NCI-H748 (cell line): ENCODE measurements around the gene VWA3B.
A peak's percentile ranks its signal among the peaks of the same experiment; 100 is the strongest.

ENCODE experiments used
- DNase-seq: peaks from one replicate; lab custom pipeline; 2025; ENCODE audit not compliant: unreplicated experiment; lab: John Stamatoyannopoulos, UW

VWA3B gene

DNA sequence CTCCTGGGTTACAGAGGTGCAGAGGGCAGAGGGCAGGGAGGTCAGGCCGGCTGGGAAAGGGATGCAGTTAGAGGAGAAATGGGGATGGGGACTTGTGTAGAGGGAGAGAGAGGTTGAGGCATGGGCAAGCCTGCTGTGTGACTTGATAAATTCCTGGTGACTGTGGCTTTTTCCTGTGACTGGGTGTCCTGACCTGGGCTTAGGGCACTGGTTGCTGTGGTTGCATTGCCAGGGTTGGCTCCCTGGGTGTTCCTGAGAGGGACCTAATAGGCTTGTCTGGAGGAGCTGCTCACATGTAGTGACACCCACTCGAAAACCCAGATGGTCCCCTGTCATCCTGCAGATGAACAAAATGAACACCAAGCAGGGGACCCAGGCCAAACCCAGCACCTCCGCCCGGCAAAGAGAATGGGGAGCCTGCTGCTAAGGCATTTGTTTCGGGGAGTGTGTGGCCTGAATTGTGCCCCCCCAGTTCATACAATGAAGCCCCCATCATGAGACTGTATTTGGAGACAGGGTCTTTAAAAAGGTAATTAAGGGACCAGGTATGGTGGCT lies 78.6 kb downstream of the VWA3B start:
- DNase-seq, result no peak

DNA sequence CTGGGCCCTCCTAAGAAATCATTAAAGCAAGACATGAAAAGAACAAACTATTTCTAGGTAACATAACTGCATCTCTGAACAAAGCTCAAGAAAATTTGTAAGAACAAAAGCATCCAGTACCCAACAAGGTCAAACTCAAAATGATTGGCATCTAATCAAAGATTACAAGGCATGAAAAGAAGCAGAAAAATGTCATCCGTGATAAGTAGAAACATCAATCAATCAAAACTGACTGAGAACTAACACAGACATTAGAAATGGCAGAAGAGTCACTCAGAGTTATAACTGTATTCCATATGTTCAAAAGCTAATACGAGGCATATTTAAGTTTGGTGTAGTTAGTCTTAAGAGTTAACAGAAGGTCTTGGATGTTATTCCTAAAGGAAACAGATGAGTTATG lies 80.9 kb downstream of the VWA3B start:
- DNase-seq, result no peak

- DNase-seq, result no peak
Measured at GRCh38 chr2:98170076-98170475, 83.1 kb downstream of the VWA3B start.

DNA sequence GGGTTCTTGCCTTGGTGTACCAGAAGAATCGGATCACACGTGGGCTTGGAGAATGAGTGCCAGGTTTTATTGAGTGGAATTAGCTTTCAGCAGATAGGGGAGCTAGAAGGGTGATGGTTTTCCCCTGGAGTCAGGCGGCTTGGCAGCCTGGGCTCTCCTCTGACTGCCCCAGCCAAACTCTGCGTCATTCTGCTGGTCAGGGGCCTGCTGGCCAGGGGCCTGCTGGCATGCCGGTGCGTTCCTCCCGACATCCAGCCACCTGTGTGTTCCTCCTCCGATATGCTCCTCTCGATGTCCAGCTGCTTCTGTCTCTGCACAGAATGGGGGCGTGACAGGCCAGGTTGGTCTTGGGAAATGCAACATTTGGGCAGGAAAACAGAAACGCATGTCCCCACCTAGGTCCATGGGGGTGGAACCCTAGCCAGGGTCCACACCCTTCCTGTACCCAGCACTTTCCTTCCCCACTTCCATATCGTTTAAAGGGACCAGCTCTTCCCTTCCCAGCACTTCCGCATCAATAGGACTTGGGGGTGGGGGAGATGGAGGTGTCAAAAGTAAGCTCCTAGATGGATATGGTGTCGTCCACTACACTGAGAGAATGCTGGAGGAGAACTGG lies 85.3 kb downstream of the VWA3B start:
- DNase-seq, result no peak

DNA sequence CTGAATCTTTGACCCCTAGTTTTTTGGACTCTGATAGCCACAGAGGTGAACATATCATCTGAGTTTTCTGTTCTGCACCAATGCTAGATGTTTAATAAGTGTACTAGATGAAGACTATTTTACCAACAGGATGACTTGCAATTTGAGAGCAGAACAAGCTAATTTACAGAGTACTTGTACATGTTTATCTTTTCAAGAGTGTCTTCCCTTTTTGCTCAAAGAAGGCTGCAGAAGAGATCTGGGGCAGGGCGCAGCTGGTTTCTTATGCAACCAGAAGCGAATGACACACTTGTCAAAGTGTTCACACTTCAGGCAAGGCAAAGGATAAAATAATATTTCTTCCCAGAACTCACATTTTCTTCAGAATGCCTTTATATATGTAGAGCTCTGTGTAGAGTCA lies 86.0 kb downstream of the VWA3B start:
- no peak for DNase-seq

GRCh38 chr2:98175811-98176210 lies 88.8 kb downstream of the VWA3B start:
- peak; percentile 45 for DNase-seq

DNA sequence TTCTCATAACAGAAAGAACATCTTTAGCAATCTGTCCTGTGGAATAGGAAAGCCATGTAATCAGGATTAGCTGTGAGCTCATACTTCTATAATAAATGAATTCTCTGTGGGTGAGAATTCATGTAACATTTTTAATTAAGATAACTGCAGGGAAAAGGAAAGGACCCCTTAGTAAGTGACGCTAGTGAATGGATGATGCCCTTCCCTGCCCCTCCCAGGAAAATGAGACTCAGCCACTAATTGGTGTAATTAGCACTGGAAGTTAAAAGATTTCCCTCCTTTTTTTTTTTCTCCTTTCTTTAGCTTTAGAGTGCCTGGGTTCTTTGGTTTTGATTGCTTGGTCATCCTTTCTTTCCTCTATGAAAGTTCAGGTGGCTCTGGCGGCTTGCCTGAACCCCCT lies 90.3 kb downstream of the VWA3B start:
- DNase-seq, result peak; percentile 13

- DNase-seq, result no peak
Measured at GRCh38 chr2:98177986-98178385, 91.0 kb downstream of the VWA3B start.

DNA sequence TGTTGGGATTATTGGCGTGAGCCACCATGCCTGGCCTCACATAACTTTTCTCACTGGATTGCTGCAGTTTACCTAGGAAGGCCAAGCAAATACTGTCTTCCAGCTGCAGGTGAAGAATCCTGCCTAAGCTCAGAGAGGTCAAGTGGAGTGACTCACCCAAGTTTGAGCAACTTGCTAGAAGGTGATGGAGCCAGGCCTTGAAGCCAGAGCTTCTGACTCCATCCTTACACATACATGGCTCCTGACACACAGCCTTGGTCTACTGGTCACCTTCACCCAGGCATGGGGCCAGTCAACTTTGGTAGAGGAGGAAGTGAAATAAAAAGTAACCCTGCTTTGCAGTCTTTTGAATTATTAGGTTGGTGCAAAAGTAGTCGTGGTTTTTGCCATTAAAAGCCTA lies 93.5 kb downstream of the VWA3B start:
- no peak for DNase-seq

GRCh38 chr2:98181346-98181745 lies 94.4 kb downstream of the VWA3B start:
- DNase-seq, result no peak

- DNase-seq, result no peak
Measured at GRCh38 chr2:98185801-98186200, 98.8 kb downstream of the VWA3B start.

DNA sequence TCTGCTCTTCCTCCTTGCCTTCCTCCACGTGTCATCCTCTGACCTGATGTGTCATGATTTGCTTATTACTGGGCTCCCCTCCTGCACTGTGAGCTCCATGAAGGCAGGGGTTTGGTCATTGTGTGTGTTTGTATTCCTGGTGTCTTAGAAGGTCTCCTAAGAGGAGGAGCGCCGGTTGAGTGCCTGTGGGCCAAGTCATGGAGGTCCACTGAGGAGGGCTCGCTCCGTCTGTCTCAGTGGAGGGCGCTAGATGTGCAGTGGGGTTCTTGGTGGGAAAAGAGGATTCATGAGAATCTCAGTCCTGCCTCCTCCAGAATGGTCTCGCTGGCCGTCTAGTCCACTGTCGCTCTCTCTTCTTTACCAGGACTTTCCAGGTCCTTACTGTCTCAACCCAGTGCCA lies 100.2 kb downstream of the VWA3B start:
- no peak for DNase-seq

GRCh38 chr2:98188351-98189046 lies 101.5 kb downstream of the VWA3B start:
- no peak for DNase-seq

DNA sequence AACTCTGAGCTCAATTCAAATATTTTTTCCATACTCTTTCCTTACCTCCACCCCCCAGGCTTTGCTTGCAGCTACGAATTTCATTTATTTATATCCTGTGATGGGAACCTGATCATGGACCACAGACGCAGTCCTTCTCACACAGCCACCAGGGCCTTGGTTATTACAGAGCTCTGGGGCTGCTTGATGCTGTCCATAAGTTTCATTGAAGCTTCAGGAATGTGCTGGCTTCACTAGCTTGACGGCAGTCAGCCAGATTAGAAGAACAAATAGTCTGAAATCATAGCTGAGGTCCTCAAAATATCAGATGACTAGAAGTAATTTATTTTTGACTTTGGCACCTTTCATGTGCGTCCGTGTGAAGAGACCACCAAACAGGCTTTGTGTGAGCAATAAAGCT lies 104.9 kb downstream of the VWA3B start:
- no peak for DNase-seq

DNA sequence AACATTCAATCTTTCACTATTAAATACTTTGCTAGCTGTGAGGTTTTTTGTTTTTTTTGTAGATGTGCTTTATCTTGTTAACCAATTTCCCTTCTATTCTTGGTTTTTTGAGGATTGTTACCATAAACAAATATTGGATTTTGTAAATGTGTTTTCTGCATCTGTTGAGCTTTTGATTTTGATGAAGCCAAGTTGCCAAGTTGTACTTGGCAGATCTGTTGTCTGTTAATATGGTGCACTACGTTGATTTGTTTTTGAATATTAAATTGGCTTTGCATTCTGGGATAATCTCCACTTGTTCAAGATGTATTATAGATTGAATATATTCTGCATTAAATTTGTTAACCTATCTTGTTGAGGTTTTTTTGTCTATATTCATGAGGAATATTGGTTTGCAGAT lies 114.6 kb downstream of the VWA3B start:
- no peak for DNase-seq

GRCh38 chr2:98205889-98206288 lies 118.9 kb downstream of the VWA3B start:
- DNase-seq, result no peak

DNA sequence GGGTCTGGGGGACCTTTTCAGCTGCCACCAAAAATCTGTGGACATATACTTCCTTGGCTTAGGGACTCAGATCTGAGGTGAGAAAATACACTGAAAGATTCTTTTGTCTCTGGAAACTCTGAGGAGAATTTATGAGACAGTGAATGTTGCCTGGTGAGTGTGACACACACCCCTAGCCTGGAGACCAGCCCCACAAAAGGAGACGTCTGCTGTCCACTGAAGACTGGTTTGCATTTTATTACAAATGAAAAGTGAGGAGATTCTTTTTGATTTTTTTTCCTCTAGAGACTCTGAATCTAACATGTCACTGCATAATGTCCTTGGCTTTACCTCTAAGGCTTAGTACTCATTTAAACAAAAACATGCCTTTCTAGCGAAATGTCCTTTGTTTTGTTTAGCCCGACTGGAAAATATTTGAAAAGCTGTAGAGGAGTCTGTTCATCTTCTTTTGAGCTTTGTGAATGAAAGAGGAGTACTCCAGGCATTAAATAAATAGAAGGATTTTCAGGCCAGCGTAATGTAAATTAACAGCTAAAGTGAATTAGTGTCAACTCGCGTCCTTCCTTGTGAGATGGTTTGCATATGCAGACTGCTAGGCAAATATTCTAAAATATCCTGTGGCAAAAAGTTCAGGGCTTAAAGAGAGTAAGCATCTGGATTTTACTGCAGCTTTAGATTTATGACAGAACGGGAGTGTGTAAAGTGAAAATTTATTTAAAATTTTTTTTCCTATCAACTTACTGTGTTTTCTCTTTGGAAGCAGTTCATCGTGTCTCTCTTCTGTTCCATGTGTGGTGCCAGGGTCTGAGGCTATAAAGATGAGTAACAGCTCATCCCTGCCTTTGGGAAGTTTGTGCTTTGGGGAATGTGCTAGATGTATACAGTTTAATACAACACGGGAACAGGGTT lies 125.4 kb downstream of the VWA3B start:
- peak; percentile 6 for DNase-seq

DNA sequence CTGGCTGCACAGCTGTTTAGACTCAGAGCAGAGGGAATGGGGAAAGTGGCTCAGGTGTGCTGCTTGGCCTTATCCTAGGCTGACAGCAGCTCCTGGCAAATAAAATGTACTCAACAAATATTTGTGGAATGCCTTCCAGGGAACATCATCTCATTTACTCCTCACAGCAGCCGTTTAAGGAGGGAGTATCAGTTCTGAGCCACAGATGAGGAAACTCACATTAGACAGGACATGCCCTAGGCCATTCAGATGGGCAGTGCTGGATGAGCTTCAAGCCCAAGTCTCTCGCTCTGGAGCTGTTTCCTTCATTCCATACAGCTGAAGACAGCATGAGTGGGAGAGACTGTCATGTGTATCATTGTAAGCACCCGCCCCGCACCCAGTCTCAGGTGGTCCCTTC lies 129.6 kb downstream of the VWA3B start:
- DNase-seq, result no peak

GRCh38 chr2:98219152-98219551 lies 132.2 kb downstream of the VWA3B start:
- no peak for DNase-seq

GRCh38 chr2:98233941-98234340 lies 147.0 kb downstream of the VWA3B start:
- DNase-seq, result no peak

- DNase-seq, result no peak
Measured at GRCh38 chr2:98234776-98235175, 147.8 kb downstream of the VWA3B start.

DNA sequence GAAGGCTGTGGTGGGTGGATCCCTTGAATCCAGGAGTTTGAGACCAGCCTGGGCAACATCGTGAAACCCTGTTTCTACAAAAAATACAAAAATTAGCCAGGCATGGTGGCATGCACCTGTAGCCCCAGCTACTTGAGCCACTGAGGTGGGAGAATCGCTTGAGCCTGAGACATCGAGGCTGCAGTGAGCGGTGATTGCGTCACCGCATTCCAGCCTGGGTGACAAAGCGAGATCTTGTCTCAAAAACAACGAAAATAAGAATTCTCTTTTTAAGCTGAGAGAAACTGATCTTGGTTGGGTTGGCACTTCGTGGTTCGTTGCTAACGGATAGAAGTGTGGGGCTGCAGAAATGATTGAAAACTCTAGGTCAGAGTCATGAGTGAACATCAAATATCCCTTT lies 150.0 kb downstream of the VWA3B start:
- no peak for DNase-seq
